Body of pancreas (tissue), 4 donors: ENCODE results near the gene NF1.

ENCODE experiments used
- CTCF ChIP-seq, 7 experiments: fragments of 450-650 bp in 4 of 7; fragments of 200-600 bp in 3 of 7; sonication (generic) in 3 of 7; IDR thresholded peaks; one replicate each; pipeline ENCODE4 v1.5.1; 2016 to 2019; ENCODE audit warnings: antibody characterized with exemption in 7 of 7
- POLR2A ChIP-seq, 3 donors: fragments of 450-650 bp; IDR thresholded peaks; one replicate each; pipeline ENCODE4 v1.6.1; 2016; ENCODE audit warnings: antibody characterized with exemption in 3 of 3, mild to moderate bottlenecking in 2 of 3

GRCh38 chr17:31391496-31391949 lies 296.7 kb downstream of the NF1 start, which contains the start of gene RAB11FIP4:
- TF ChIP-seq POLR2A (IDR thresholded peaks at IDR 0.05) (no peak), CTCF (IDR thresholded peaks at IDR 0.05) (no peak)
